Skeletal muscle satellite cell (primary cell): ENCODE data around the gene MSS51. TPM values are rescaled to one million over a fixed set of nuclear protein-coding genes. Genes with fewer than 3 reads are reported as not detected.

ENCODE experiments used
- H3K27me3 ChIP-seq: 2 replicates; pipeline ENCODE4 v1.7.0; 2013; ENCODE audit warnings: low read length; ENCODE audit not compliant: control insufficient read depth, insufficient read depth
- H3K36me3 ChIP-seq: 2 replicates; pipeline ENCODE4 v1.7.0; 2013; ENCODE audit warnings: mild to moderate bottlenecking, control low read depth, low read length; ENCODE audit not compliant: insufficient read depth
- H3K4me1 ChIP-seq: 2 replicates; pipeline ENCODE4 v1.7.0; 2013; ENCODE audit warnings: low read length; ENCODE audit not compliant: control insufficient read depth, insufficient read depth
- H3K4me2 ChIP-seq: 2 replicates; pipeline ENCODE4 v1.7.0; 2013; ENCODE audit warnings: mild to moderate bottlenecking, low read length
- H3K4me3 ChIP-seq: 2 replicates; pipeline ENCODE4 v1.7.0; 2013; ENCODE audit warnings: low read length
- H3K9ac ChIP-seq: 2 replicates; pipeline ENCODE4 v1.7.0; 2013; ENCODE audit warnings: mild to moderate bottlenecking, low read depth, low read length, moderate library complexity
- H3K9me3 ChIP-seq: replicated peaks from 2 replicates; pipeline ENCODE4 v1.7.0; 2013; ENCODE audit warnings: mild to moderate bottlenecking, control low read depth, low read length
- total RNA-seq: library from RNA; depleted of rRNA; stranded (reverse); fragments of >200 nt; gene quantifications from 2 replicates; pipeline ENCODE4 v1.2.3, GENCODE V29; 2012; rRNA removed

MSS51 gene
- total RNA-seq = 0.44 and 1.0 TPM in 2 replicates

GRCh38 chr10:73433538-73433867, at the start of gene MSS51:
TSS of gene MSS51 (minus strand) at chr10:73433561. CDS start at chr10:73428284, 5,277 bp downstream.
- no peaks in the 10 kb centered on the region for H3K27me3 ChIP-seq
- no peak within 1 kb of the TSS for H3K4me2 ChIP-seq
- H3K9me3 ChIP-seq = no peaks in the 10 kb centered on the region
- H3K9ac ChIP-seq = no peak within 1 kb of the TSS
- H3K4me3 ChIP-seq = no peak within 1 kb of the TSS
- H3K4me1 ChIP-seq = peaks cover 6% of the 10 kb centered on the region
- H3K36me3 ChIP-seq = peaks cover 37% of the 10 kb centered on the region

GRCh38 chr10:73480158-73480557, 46.8 kb upstream of the MSS51 start:
- Histone ChIP-seq H3K27me3 (no peaks in the 10 kb centered on the region), H3K36me3 (peaks cover 37% of the 10 kb centered on the region), H3K4me1 (peaks cover 12% of the 10 kb centered on the region), H3K4me2 (peak overlapping the region; percentile 38), H3K9ac (no peak overlapping the region), H3K9me3 (no peaks in the 10 kb centered on the region), H3K4me3 (no peak overlapping the region)

GRCh38 chr10:73478636-73479035, 45.3 kb upstream of the MSS51 start:
- H3K4me1 ChIP-seq = peaks cover 12% of the 10 kb centered on the region
- H3K36me3 ChIP-seq = peaks cover 46% of the 10 kb centered on the region
- no peaks in the 10 kb centered on the region for H3K27me3 ChIP-seq
- H3K9ac ChIP-seq = no peak overlapping the region
- no peak overlapping the region for H3K4me3 ChIP-seq
- no peaks in the 10 kb centered on the region for H3K9me3 ChIP-seq
- no peak overlapping the region for H3K4me2 ChIP-seq

GRCh38 chr10:73471226-73471625, 37.9 kb upstream of the MSS51 start:
- Histone ChIP-seq H3K4me2 (no peak overlapping the region), H3K4me1 (no peaks in the 10 kb centered on the region), H3K36me3 (peaks cover 68% of the 10 kb centered on the region), H3K27me3 (no peaks in the 10 kb centered on the region), H3K9ac (no peak overlapping the region), H3K4me3 (no peak overlapping the region), H3K9me3 (no peaks in the 10 kb centered on the region)

- Histone ChIP-seq H3K4me2 (no peak overlapping the region), H3K9me3 (no peaks in the 10 kb centered on the region), H3K27me3 (no peaks in the 10 kb centered on the region), H3K9ac (no peak overlapping the region), H3K36me3 (peaks cover 66% of the 10 kb centered on the region), H3K4me1 (no peaks in the 10 kb centered on the region), H3K4me3 (no peak overlapping the region)
Measured at GRCh38 chr10:73469579-73469978, 36.2 kb upstream of the MSS51 start.

GRCh38 chr10:73467206-73467605, 33.8 kb upstream of the MSS51 start:
- no peak overlapping the region for H3K9ac ChIP-seq
- peaks cover 59% of the 10 kb centered on the region for H3K36me3 ChIP-seq
- H3K4me3 ChIP-seq = no peak overlapping the region
- no peaks in the 10 kb centered on the region for H3K27me3 ChIP-seq
- no peak overlapping the region for H3K4me2 ChIP-seq
- H3K9me3 ChIP-seq = no peaks in the 10 kb centered on the region
- no peaks in the 10 kb centered on the region for H3K4me1 ChIP-seq

- no peak overlapping the region for H3K4me3 ChIP-seq
- peaks cover 50% of the 10 kb centered on the region for H3K36me3 ChIP-seq
- H3K4me2 ChIP-seq = no peak overlapping the region
- no peaks in the 10 kb centered on the region for H3K9me3 ChIP-seq
- no peak overlapping the region for H3K9ac ChIP-seq
- no peaks in the 10 kb centered on the region for H3K4me1 ChIP-seq
- H3K27me3 ChIP-seq = no peaks in the 10 kb centered on the region
Measured at GRCh38 chr10:73465978-73466726, 32.8 kb upstream of the MSS51 start.

- no peak overlapping the region for H3K9ac ChIP-seq
- no peaks in the 10 kb centered on the region for H3K4me1 ChIP-seq
- H3K4me2 ChIP-seq = no peak overlapping the region
- no peaks in the 10 kb centered on the region for H3K9me3 ChIP-seq
- peaks cover 30% of the 10 kb centered on the region for H3K36me3 ChIP-seq
- H3K4me3 ChIP-seq = no peak overlapping the region
- no peaks in the 10 kb centered on the region for H3K27me3 ChIP-seq
Measured at GRCh38 chr10:73460897-73461296, 27.5 kb upstream of the MSS51 start.

GRCh38 chr10:73459683-73460314, 26.4 kb upstream of the MSS51 start:
- Histone ChIP-seq H3K27me3 (no peaks in the 10 kb centered on the region), H3K9me3 (no peaks in the 10 kb centered on the region), H3K9ac (no peak overlapping the region), H3K36me3 (peaks cover 26% of the 10 kb centered on the region), H3K4me2 (no peak overlapping the region), H3K4me3 (no peak overlapping the region), H3K4me1 (no peaks in the 10 kb centered on the region)

- Histone ChIP-seq H3K27me3 (no peaks in the 10 kb centered on the region), H3K4me3 (no peak overlapping the region), H3K36me3 (peaks cover 34% of the 10 kb centered on the region), H3K9me3 (no peaks in the 10 kb centered on the region), H3K4me1 (no peaks in the 10 kb centered on the region), H3K4me2 (no peak overlapping the region), H3K9ac (no peak overlapping the region)
Measured at GRCh38 chr10:73456187-73456890, 23.0 kb upstream of the MSS51 start.

- H3K9ac ChIP-seq = no peak overlapping the region
- no peak overlapping the region for H3K4me3 ChIP-seq
- no peaks in the 10 kb centered on the region for H3K27me3 ChIP-seq
- no peaks in the 10 kb centered on the region for H3K9me3 ChIP-seq
- peaks cover 23% of the 10 kb centered on the region for H3K36me3 ChIP-seq
- H3K4me1 ChIP-seq = no peaks in the 10 kb centered on the region
- no peak overlapping the region for H3K4me2 ChIP-seq
Measured at GRCh38 chr10:73449113-73449512, 15.8 kb upstream of the MSS51 start.
